Upper lobe of right lung (tissue), 1 donor: ENCODE data around the gene ADCY4. TPM values are rescaled to one million over a fixed set of nuclear protein-coding genes. Genes with fewer than 3 reads are reported as not detected.

Experiments used
- ATAC-seq: fragments of 200-7000 bp; cut with Tn5 transposase; one replicate; pipeline ENCODE4 v1.9.1; 2020; ENCODE audit warnings: mild to moderate bottlenecking, moderate library complexity
- DNase-seq: peaks from one replicate; pipeline ENCODE4 v3.0.0-alpha.2; 2020
- H3K27ac ChIP-seq: fragments of 200-600 bp; one replicate; pipeline ENCODE4 v1.8.0; 2022
- H3K27me3 ChIP-seq: fragments of 200-600 bp; one replicate; pipeline ENCODE4 v1.8.0; 2022; ENCODE audit warnings: mild to moderate bottlenecking
- H3K36me3 ChIP-seq: fragments of 200-600 bp; one replicate; pipeline ENCODE4 v1.8.0; 2022
- H3K4me1 ChIP-seq: fragments of 200-600 bp; one replicate; pipeline ENCODE4 v1.8.0; 2022
- H3K4me3 ChIP-seq: fragments of 200-600 bp; one replicate; pipeline ENCODE4 v1.8.0; 2022; ENCODE audit warnings: mild to moderate bottlenecking
- H3K9me3 ChIP-seq: fragments of 200-600 bp; one replicate; pipeline ENCODE4 v1.8.0; 2022
- CTCF ChIP-seq: fragments of 200-600 bp; IDR thresholded peaks from one replicate; pipeline ENCODE4 v1.8.0; 2022; ENCODE audit warnings: antibody characterized with exemption
- intact Hi-C: fragments of 100-400 bp; cut with DNase I; formaldehyde crosslinking; loops from one replicate; pipeline ENCODE4 v1.11.0; 2022
- total RNA-seq: library from RNA; stranded (reverse); fragmentation: NEBNext Ultra II Directional; extraction: Animal tissue kit (Norgen Biotek cat#: 25700); gene quantifications from one replicate; pipeline ENCODE4 v1.2.1, GENCODE V29; 2021
- donor health status: DM: no; HTN: yes; CAD: no; lungs with severe emphysema.

Gene ADCY4
- total RNA-seq, 1 donor from 2014 or later, result 54.5 TPM

DNA sequence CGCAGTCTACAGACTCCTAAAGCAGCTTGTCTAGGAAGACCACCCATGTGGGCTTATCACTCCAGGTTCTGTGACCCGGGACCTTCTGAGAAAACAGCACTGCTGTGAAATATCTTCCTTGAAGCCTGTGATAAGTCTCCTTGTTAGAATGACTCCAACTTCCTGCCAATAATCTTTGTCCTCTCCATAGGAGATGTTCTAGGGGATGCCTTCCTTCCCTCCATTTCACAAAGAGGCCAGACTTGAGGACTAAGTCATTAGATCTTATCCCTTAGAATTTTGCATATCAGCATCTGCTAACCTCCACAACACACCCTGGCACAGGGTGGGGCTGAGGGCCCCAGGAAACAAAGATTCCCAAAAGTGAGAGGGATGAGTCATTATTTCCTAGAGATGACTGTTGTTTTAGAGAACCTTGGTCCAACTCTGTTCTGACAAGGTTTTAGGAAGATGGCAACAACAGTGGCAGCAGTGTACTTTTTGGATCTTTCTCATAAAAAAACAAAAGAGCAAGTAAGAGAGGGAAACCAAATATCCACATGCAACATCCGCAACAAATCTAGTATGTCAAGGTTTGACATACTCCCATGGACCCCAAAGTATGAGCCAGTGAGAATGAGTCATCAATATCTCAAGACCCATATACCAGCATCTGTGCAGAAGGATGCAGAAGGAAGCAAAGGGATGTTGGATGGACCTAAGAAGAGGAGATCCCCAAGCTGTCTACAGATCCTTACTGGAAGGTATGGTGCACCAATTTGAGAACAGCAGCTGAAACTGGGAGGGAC, 17.5 kb downstream of the ADCY4 start:
- intact Hi-C loops, result no loop called here
- Histone ChIP-seq H3K4me1 (peaks cover 48% of the 10 kb centered on the region), H3K36me3 (no peaks in the 10 kb centered on the region), H3K27ac (no peak overlapping the region), H3K4me3 (no peak overlapping the region), H3K9me3 (no peaks in the 10 kb centered on the region), H3K27me3 (peaks cover 23% of the 10 kb centered on the region)
- ATAC-seq (no peak), DNase-seq (no peak)
- TF ChIP-seq CTCF, result no peak

DNA sequence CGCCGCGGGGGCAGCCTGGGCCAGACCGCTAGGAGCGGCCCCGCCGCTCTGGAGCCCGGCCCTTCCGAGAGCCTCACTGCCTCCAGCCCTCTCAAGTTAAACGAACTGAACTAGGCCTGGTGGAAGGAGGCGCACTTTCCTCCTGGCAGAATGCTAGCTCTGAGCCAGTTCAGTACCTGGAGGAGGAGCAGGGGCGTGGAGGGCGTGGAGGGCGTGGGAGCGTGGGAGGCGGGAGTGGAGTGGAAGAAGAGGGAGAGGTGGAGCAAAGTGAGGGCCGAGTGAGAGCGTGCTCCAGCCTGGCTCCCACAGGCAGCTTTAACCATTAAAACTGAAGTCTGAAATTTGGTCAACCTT, 18.3 kb downstream of the ADCY4 start:
- ATAC-seq (peak; percentile 5), DNase-seq (no peak)
- Histone ChIP-seq H3K4me1 (peaks cover 56% of the 10 kb centered on the region), H3K27me3 (peaks cover 23% of the 10 kb centered on the region), H3K36me3 (no peaks in the 10 kb centered on the region), H3K27ac (peak overlapping the region; percentile 63), H3K4me3 (no peak overlapping the region), H3K9me3 (no peaks in the 10 kb centered on the region)
- intact Hi-C loops, result no loop called here
- no peak for TF ChIP-seq CTCF

DNA sequence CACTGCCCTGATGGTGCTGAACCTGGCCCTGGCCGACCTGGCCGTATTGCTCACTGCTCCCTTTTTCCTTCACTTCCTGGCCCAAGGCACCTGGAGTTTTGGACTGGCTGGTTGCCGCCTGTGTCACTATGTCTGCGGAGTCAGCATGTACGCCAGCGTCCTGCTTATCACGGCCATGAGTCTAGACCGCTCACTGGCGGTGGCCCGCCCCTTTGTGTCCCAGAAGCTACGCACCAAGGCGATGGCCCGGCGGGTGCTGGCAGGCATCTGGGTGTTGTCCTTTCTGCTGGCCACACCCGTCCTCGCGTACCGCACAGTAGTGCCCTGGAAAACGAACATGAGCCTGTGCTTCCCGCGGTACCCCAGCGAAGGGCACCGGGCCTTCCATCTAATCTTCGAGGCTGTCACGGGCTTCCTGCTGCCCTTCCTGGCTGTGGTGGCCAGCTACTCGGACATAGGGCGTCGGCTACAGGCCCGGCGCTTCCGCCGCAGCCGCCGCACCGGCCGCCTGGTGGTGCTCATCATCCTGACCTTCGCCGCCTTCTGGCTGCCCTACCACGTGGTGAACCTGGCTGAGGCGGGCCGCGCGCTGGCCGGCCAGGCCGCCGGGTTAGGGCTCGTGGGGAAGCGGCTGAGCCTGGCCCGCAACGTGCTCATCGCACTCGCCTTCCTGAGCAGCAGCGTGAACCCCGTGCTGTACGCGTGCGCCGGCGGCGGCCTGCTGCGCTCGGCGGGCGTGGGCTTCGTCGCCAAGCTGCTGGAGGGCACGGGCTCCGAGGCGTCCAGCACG, 18.9 kb downstream of the ADCY4 start:
- no peak overlapping the region for H3K4me3 ChIP-seq
- intact Hi-C loops, result no loop called here
- no peaks in the 10 kb centered on the region for H3K36me3 ChIP-seq
- H3K4me1 ChIP-seq, result peaks cover 61% of the 10 kb centered on the region
- H3K27ac ChIP-seq, result peak overlapping the region; percentile 63
- peaks cover 23% of the 10 kb centered on the region for H3K27me3 ChIP-seq
- peak; percentile 60 for ATAC-seq
- no peaks in the 10 kb centered on the region for H3K9me3 ChIP-seq
- peak; percentile 75 for DNase-seq
- peak; percentile 38 for TF ChIP-seq CTCF

DNA sequence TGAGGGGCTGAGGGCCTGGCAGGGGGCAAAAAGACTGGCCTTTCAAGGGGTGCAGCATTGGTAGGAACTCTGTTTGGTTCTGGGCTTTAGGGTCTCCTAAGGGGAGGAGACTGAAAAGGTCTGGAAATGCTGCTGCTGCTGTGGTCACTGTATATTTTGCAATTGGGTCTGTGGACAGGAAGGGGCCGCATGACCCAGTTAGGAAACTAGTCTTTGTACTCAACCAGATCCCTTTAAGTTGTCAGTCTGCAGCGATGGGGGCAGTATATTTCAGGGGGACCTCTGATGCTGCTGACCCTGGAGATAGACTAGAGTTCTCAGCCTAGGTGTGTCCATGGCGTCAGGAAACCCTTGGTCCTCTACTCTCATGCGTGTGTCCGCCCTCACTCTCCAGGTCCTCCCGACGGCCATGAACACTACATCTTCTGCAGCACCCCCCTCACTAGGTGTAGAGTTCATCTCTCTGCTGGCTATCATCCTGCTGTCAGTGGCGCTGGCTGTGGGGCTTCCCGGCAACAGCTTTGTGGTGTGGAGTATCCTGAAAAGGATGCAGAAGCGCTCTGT, 19.5 kb downstream of the ADCY4 start:
- intact Hi-C loops, result no loop called here
- peak overlapping the region; percentile 63 for H3K27ac ChIP-seq

More for the DNA sequence above, 19.5 kb downstream of the ADCY4 start:
- ATAC-seq (no peak), DNase-seq (peak; percentile 46)
- Histone ChIP-seq H3K4me3 (no peak overlapping the region), H3K36me3 (no peaks in the 10 kb centered on the region), H3K9me3 (no peaks in the 10 kb centered on the region), H3K27me3 (peaks cover 23% of the 10 kb centered on the region), H3K4me1 (peaks cover 65% of the 10 kb centered on the region)
- TF ChIP-seq CTCF, result no peak
